Inferior parietal cortex (tissue), 1 donor: ENCODE results near the gene LDLRAD4.
"Not testable (repeated sequence)": the region's sequence is repeated elsewhere in the genome, so short reads cannot be mapped to it uniquely, and the experiment has no call there.

Experiments
- DNase-seq: peaks from one replicate; pipeline ENCODE4 v3.0.0-alpha.2; 2016; ENCODE audit errors: extremely low spot score

Gene LDLRAD4

GRCh38 chr18:13486284-13486683, 267.7 kb downstream of the LDLRAD4 start:
- no peak for DNase-seq

- DNase-seq = no peak
These were observed 268.1 kb downstream of the LDLRAD4 start for GRCh38 chr18:13486686-13487085.

GRCh38 chr18:13487237-13487636, 268.7 kb downstream of the LDLRAD4 start:
- no peak for DNase-seq

GRCh38 chr18:13488281-13488929, 269.8 kb downstream of the LDLRAD4 start:
- no peak for DNase-seq

- not testable (repeated sequence) for DNase-seq
These were observed 270.7 kb downstream of the LDLRAD4 start for GRCh38 chr18:13489303-13489702.

- no peak for DNase-seq
These were observed 272.6 kb downstream of the LDLRAD4 start for GRCh38 chr18:13491138-13491537.

- DNase-seq = no peak
These were observed 273.8 kb downstream of the LDLRAD4 start for GRCh38 chr18:13492314-13492713.

- DNase-seq = no peak
These were observed 274.5 kb downstream of the LDLRAD4 start for GRCh38 chr18:13493079-13493478.

- DNase-seq = no peak
These were observed 275.2 kb downstream of the LDLRAD4 start for GRCh38 chr18:13493725-13494124.

GRCh38 chr18:13494871-13495445, 276.4 kb downstream of the LDLRAD4 start:
- DNase-seq = no peak

- DNase-seq = no peak
These were observed 277.4 kb downstream of the LDLRAD4 start for GRCh38 chr18:13495961-13496360.

GRCh38 chr18:13496691-13497281, 278.2 kb downstream of the LDLRAD4 start:
- DNase-seq = no peak

GRCh38 chr18:13499803-13500202, 281.2 kb downstream of the LDLRAD4 start:
- DNase-seq = no peak

- DNase-seq = no peak
These were observed 281.8 kb downstream of the LDLRAD4 start for GRCh38 chr18:13500227-13500865.

GRCh38 chr18:13500869-13501542, 282.4 kb downstream of the LDLRAD4 start:
- DNase-seq = peak; percentile 59

GRCh38 chr18:13501543-13501887, 283.0 kb downstream of the LDLRAD4 start:
- DNase-seq = no peak

- DNase-seq = no peak
These were observed 283.3 kb downstream of the LDLRAD4 start for GRCh38 chr18:13501891-13502290.

- no peak for DNase-seq
These were observed 284.0 kb downstream of the LDLRAD4 start for GRCh38 chr18:13502585-13502984.

- no peak for DNase-seq
These were observed 285.3 kb downstream of the LDLRAD4 start for GRCh38 chr18:13503836-13504235.

GRCh38 chr18:13505780-13506345, 287.3 kb downstream of the LDLRAD4 start:
- DNase-seq = no peak

GRCh38 chr18:13510594-13510993, 292.0 kb downstream of the LDLRAD4 start:
- DNase-seq = no peak

GRCh38 chr18:13511961-13512577, 293.5 kb downstream of the LDLRAD4 start:
- no peak for DNase-seq
